Measurements from ENCODE around the gene PRR14.
"Not testable (repeated sequence)": the region's sequence is repeated elsewhere in the genome, so short reads cannot be mapped to it uniquely, and the experiment has no call there.

Gene PRR14

DNA sequence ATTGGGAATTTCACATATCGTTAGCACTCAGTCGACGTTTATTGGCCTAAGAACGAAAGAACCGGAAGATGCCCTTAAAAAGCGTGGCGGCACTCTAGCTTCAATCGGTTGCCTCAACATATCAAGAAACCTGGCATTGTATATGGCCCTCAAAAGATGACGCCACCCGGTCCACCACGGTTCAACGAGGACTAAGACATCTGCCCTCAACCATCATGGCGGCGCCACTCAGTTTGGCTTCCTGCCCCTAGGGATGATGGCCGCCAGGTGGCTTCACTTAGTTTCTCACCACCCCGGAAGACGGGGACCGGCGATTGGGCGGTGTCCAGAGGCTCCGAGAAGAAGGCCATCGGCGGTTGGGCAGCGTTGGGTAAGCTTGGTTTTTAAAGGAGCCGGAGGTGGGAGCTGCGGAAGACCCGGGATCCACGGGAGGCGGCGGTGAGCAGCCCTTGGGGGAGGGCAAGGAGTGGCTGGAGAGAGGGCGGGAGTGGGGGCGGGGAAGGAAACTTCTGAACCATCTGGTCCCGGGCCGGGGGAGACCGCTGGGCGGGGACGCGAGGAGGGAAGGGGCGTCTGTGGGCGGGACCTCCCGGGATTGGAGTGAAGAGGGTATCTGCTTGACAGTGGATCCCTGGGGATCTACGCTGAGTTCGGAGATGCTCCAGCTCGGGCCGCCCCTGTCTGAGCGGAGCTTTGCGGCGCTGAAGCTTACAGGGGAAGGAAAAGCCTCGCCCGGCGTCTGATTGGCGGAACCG is at the start of gene PRR14:
PRR14 (plus strand) TSS at position 592 of the 755 bp plus-strand sequence. CDS start 686 bp downstream, outside the sequence.
- DNase-seq, result peak; percentile 79

DNA sequence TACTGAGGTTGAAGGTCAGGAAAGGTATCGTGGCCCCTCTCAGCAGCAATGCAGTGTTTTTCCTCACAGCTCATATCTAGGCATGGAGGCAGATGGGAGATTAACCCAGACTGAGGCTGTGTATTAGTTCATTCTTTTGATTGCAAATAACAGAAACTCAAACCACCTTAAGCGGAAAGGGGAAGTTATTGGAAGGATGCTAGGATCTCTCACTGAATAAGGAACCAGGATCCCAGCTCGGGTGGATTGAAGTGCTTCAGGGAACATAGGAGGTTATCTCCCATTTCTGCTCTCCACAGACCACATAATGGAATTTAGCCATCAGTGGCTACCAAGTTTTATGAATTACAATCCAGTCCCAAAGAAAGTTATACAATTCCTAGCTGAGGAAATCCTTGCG is 48.8 kb upstream of the PRR14 start:
- no peak for DNase-seq

DNA sequence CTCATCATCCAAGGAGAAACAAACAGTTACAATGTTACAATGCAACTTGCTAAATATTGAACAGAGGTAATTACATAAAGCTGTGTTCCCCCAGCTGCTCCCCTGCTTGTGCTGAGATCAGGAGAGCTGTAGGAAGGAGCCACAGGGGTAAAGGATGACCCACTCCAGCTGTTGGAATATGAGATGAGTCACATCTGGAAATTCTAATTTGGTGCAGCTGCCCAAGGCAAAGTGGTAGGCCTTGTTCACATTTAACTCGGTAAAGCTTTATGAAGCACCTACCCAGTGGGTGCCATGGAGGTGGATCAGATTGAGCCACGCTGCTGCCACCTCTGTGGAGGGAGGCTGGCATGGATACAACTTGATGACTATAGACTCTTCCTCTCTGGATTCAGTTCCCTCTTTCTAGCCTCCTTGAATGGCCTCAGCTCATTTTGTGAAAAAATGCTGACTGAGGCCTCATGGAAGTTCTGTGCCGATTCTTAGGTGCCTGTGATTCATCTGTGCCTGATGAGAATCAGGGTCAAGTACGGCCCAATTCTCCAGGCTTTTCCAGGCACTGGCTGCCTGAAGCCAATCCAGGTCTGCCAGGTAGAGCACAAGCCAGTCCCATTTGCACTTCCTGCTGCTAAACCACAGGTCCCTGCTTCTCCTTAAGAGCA is 48.0 kb upstream of the PRR14 start:
- DNase-seq, result no peak

DNA sequence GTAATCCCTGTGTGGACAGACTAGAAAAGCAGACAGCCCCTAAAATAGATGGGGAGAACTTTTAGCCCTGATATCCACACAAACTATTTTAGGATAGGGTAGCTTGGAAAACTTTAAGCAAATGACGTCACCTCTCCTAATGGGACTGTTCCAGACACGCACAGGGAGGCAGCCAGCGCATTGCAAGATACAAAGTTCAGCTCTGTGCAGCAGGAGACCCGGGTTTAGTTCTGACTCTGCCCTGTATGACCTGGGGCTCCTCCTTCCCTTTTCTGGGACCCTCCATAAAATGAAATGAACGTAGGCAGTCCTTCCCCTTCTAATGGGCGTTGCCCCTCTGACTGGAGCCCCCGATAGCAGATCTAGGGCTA is 46.8 kb upstream of the PRR14 start:
- DNase-seq, result no peak

DNA sequence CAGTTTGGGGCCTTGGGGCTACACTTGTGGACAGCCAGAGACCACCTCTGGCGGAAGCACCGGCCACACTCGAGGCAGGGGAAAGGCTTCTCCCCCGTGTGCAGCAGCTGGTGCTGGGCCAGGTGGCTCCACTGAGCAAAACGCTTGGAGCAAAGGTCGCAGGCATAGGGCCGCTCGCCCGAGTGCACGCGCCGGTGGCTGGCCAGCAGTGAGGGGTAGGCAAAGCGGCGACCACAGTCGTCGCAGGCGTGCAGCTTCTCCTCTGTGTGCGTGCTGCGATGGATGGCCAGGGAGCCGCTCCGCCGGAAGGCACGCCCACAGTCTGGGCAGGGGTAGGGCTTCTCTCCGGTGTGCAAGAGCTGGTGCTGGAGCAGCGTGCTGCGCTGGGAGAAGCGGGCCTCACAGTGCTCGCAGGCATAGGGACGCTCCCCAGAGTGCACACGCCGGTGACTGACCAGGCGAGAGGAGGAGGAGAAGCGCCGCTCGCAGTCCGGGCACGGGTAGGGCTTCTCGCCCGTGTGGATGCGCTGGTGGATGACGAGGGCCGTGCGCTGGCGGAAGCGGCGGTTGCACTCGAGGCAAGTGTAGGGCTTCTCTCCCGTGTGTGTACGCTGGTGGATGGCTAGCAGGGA is 46.3 kb upstream of the PRR14 start:
- no peak for DNase-seq

DNA sequence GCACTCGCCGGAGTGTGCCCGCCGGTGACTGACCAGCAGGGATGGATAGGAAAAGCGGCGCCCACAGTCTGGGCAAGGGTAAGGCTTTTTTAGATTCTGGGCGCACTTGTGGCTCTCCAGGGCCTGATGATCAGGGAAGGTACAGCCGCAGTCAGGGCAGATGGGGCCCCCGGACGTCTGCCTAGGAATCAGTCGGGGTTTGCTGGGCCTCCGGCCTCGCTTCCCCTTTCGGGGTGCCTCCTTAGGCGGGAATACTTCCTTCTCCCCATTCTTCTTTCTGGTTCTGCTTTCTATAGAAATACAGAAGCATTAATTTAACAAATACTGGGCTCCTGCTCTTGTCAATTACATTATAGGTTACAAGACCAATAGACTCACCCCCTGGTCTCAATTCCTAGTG is 45.6 kb upstream of the PRR14 start:
- no peak for DNase-seq

DNA sequence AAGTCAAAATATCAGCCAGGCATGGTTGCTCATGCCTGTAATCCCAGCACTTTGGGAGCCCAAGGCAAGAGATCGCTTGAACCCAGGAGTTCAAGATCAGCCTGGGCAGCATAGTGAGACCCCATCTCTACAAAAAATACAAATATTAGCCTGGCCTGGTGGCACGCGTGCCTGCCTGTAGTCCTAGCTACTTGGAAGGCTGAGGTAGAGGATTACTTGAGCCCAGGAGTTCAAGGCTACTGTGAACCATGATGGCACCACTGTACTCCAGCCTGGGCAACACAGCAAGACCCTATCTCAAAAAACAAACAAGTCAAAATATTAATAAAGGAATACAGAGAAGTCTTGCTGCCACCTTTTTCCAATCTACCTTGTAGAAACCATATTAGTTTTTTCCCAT is 44.8 kb upstream of the PRR14 start:
- no peak for DNase-seq

DNA sequence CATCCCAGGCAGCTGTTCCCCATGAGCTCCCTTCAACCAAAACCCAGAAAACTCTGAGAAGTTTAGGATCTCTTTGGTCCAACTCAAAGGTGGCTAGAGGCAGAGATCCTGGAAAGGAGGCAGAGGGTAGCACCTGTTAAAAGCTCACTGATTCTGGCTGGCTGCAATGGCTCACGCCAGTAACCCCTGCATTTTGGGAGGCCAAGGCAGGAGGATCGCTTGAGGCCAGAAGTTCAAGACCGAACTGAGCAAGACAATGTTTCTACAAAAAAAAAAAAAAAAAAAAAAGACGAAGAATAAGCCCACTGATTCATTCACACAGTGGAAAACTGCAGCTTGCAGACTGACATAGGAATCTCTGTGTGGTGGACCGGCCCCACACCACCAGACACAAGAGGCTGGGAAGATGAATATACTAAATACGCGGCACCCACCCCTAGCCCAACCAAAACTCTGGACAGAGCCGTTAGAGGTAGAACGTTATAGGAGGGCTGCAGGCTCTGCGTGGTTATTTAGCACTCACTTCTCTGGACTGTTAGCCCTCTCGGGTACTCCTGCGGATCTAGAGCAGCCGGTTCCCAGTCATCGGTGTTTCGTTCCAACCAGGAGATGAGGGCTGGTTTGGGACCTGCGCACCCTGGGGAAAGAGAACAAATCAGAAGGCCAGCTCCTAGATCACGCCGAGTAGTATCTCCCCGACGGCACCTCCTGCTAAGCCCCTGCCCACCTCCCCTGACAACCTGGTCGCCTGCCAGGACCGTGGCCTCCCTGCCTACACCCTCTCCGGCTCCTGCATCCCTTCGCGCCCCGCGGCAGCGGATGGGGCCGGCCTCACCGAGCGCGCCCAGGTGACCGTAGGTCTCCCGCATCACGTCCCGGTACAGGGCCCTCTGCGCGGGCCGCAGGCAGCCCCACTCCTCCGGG is 41.5 kb upstream of the PRR14 start:
- DNase-seq, result no peak

DNA sequence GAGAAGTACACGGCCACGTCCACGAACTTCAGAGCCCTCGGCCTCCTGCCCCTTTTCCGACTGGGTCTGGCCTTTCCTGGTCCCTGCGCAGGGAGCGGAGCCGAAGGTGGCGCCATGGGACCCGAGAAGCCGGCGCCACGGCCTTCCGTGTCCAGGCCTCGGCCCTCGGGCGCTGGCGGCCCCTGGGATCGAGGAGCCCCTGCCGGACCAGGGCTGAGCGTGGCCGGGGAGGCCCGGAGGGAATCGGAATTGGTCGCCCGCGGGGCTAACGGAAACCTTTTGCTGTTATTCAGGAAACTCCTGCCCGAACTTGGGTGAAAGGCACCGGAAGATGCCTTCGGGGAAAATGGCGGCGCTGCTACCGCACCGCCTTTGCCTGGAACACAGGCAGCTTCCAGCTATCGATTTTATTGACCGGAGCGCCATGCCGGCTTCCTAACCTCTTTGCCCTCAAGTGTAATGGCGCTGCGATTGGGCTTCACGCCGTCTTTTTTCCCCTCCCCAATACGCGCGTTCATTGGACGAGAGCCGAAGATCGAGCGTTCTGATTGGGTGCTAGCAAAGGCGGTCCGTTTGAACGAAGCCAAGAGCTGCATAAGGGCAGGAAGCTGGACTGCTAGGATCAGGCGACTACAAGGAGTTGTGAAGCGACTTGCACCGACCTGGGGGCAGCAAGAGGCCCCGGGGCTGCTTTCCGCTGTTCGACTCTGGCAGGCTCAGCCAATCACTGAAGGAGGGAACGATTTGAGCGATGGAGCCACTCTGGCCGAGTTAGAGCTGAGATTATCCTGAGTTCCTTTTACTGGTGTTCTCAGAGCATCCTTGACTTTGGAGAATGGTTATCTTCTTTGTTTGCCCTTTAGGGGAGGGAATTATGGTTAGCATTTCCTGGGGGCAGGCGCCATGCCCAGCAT is 40.6 kb upstream of the PRR14 start, which contains the start of gene ZNF689:
ZNF689 (minus strand) TSS at position 464 of the 914 bp plus-strand sequence; CDS start at position 116, 348 bp downstream.
- no peak for DNase-seq

DNA sequence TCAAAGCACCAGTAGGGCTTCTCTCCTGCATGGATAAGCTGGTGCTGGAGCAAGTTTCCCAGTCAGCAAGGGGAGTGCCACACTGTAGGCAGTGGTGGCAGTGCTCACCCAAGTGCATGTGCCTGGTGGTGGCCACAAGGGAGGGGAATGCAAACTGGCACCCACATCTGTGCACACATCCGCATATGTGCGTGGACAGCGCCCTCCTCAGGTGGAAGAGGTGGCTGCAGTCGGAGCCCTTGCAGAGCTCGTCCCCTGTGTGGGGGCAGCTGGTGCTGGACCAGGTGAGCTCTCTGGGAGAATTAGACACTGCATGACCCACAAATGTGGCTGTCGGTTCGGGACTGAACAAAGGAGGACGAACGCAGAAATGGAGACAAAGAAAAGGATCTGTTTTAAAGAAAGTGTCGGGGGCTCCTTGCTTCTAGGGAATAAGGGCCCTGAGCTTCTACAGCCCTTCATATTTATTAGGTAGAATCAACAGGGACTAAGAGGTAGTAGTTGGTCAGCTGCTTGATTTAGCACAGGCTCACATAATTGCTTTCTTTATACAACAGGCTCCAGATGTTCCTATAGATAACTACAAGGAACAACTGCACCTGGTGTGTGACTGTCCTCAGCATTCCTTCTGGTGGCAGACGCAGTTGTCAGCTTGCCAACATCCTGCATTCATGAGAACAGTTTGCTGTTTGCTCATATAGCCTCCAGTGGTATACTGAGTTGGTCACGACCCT is 35.2 kb upstream of the PRR14 start:
- DNase-seq, result no peak

DNA sequence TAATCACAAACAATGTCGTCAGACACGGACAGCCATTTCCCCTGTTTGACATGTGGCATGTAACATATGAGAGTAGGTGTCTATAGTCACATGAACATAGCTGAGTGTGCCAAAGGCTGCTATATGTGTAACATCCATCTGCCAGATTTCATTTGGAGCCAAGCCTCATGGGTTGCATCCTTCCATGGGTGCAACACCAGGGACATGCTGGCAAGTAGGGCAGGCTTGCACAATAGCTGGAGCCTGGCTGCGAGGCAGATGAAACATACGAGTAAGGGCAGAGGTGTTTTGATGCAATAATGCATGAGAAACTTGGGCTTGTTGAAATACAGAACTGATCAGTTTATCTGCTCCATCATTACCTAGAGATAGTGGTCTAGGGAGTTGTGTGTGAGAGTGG is 31.6 kb upstream of the PRR14 start:
- DNase-seq, result no peak

DNA sequence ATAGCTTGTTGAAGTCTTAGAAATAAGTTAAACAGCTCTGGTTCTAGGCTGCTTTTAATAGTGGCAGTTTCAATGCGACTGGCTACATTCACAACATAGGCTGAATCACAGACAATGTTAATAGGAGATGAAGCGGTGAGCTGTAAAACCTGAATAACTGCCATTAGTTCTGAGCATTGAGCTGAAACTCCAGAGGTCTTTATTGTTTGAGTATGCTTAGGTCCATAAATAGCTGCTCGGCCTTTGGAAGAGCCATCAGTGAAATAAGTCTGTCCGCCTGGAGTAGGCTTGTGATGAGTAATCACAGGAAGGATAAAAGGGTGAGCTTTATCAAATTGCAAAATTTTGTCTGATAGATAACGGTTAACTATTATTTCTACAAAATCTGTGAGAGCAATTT is 31.1 kb upstream of the PRR14 start:
- DNase-seq, result no peak

DNA sequence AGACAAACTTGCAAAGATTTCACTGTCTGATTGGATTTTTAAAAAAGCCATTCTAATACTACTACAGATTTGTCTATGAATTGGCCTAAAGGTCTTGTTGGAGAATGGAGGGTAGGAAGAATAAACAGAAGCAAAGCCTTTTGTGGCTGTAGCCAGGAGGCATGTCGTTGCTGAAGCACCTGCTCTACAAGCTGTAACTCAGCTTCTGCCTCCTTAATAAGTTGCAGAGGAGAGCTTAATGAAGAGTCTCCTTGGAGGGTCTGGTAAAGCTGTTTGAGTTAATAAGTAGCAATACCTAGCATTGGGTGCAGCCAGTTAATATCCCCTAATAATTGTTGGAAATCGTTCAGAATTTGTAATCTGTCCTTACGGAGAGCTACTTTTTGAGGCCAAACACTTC is 30.6 kb upstream of the PRR14 start:
- no peak for DNase-seq

DNA sequence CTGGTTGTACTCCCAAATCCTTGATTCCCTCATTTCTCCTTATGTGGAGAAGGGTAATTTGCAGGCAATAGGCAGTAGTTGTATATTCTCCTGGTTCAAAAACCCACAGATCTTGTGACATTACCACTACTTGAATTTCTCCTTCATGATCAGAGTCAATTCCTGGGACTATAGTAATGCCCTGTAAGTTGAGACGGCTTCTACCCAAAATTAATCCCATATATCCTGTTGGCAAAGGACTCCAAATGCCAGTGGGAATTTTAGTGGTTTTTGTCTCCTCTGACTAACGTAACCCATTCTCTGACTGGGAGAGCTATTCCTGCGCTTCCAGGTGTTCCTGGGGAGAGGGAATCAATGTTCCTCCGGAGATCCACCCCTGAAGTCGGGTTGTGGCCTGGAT is 29.0 kb upstream of the PRR14 start:
- DNase-seq, result no peak

DNA sequence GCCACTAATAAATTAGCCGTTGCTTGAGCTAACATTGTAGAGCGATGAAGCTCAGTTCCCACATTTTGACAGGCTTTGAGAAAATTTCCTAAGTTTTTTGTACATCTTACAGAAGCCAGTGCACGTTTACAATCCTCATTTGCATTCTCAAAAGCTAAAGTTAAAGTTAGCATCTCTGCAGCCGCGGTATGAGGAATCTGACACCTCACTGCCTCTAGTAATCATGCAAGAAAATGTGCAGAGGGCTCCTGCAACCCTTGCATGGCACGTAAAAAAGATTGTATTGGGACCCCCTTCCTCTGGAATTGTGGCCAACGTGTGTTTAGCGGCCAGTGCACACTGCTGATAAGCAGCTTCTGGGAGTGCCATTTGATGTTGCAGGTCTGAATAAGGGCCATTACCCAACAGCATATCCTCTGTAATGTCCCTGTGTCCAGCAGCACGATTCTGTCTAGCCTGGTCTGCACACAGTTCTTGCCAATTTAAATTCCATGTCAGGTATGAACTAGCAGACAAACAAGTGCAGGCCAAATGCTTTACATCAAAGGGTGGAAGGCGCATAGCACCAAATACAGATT is 28.2 kb upstream of the PRR14 start:
- DNase-seq, result no peak

DNA sequence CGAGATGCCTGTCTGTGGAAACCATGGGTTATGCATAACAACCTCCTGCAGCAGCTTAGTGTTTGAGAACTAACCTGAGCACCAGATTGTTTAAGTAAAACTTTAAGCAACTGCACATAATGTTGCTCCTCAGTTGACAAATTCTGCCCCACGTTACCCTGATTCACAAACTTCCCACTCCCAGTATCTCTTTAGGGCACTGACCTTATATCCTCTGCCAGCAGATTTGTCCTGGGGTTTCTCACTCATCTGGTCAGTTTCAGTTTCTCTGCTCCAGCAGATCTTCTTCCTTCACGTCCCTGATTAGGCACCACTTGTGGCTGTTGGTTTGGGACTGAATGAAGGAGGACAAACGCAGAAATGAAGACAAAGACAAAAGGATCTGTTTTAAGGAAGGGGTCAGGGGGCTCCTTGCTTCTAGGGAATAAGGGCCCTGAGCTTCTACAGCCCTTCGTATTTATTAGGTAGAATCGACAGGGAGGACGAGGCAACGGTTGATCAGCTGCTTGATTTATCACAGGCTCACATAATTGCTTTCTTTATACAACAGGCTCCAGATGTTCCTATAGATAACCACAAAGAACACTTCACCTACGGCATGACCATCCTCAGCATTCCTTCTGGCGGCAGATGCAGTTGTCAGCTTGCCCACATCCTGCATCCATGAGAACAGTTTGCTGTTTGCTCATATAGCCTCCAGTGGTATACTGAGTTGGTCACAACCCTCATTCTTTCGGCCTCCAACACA is 27.1 kb upstream of the PRR14 start:
- DNase-seq, result no peak

DNA sequence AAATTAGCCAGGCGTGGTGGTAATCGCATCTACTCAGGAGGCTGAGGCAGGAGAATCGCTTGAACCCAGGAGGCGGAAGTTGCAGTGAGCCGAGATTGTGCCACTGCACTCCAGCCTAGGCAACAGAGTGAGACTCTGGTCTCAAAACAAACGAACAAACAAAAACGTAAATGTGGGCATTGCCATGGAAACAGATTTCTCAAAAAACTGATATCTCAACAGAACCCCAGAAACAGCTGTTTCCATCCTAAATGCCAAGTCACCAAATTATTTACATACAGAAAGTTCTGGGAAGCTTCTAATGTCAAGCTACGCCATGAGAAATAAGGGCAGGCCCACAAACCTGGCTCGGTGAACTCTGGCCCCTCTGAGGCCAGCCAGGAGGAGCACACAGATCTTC is 24.5 kb upstream of the PRR14 start:
- DNase-seq, result no peak

DNA sequence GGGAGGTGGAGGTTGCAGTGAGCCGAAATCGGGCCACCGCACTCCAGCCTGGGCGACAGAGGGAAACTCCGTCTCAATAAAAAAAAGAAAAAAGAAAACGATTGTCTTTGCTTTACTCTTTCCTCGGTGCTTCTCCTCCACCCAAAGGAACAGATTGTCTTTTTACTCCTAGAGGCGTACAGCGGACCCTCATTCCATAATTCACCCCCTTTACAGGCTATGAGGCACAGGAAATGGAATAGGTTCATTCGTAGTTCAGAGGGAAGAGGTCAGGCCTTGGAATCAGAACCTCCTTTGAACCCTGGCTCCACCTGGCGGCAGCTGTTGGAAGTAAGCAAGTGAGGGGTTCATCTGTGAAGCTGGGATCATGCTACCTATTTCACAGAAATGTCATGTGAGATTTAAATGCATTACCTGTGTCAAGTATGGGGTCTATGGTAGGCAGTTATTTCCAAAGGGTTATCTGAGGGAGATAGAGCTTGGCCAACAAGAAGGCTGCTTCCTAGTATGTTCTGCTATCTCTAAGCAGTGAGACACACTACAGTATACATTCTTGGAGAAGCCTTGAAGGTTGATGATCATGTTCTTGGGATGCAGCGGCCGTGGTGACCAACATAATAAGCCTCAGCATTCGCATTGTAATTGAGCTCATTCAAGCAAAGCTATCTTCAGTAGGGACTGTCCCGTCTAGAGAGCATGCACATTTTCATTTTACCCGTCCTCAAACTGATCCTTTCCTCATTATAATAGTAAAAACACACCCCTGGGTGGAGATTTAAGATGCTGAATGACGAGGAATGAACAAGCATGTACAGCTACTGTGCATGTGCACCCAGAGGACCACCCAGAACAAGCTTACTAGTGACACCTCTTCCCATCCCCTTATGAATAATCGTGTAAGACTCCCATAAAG is 21.9 kb upstream of the PRR14 start:
- DNase-seq, result no peak

DNA sequence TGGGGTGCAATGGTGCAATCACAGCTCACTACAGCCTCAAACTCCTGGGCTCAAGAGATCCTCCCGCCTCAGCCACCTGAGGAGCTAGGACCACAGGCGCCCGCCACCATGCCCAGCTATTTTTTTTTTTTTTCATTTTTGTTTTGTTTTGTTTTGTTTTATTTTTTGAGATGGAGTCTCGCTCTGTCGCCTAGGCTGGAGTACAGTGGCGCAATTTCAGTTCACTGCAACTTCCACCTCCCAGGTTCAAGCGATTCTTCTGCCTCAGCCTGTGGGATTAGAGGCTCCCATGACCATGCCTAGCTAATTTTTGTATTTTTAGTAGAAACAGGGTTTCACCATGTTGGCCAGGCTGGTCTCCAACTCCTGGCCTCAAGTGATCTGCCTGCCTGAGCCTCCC is 18.3 kb upstream of the PRR14 start:
- DNase-seq, result not testable (repeated sequence)

Measured in cortex of kidney (tissue), 1 donor.